Endothelial cell of umbilical vein (primary cell): ENCODE measurements around the gene MAGI1.

ENCODE experiments used
- EZH2 ChIP-seq: IDR thresholded peaks from 2 replicates; pipeline ENCODE4 v1.6.1; 2012; ENCODE audit warnings: borderline replicate concordance, low read depth, mild to moderate bottlenecking, moderate library complexity, low read length, inconsistent platforms; ENCODE audit not compliant: severe bottlenecking
- MYC ChIP-seq: IDR thresholded peaks from one replicate; pipeline ENCODE4 v1.6.1; 2011; ENCODE audit warnings: mild to moderate bottlenecking, low read depth, low read length
- POLR2A ChIP-seq: IDR thresholded peaks from 2 replicates; pipeline ENCODE4 v1.6.1; 2012; ENCODE audit warnings: low read depth, mild to moderate bottlenecking, control low read depth, low read length
- POLR2AphosphoS5 ChIP-seq: IDR thresholded peaks from 2 replicates; pipeline ENCODE4 v1.6.1; 2012; ENCODE audit warnings: low read depth, mild to moderate bottlenecking, control low read depth, low read length, moderate library complexity; ENCODE audit not compliant: insufficient read depth
- TF ChIP-seq, protein P1 (sequence below), 2 donors: IDR thresholded peaks; 1 replicate in 1 of 2; 2 replicates in 1 of 2; pipeline ENCODE4 v1.5.1; 2011; ENCODE audit warnings: low read length in 2 of 2, mild to moderate bottlenecking in 2 of 2, moderate library complexity in 2 of 2, control low read depth in 1 of 2, inconsistent platforms in 1 of 2, low read depth in 1 of 2; ENCODE audit not compliant: insufficient read depth in 1 of 2; ENCODE audit errors: extremely low read depth in 1 of 2
- TF ChIP-seq, protein P2 (sequence below): IDR thresholded peaks from 2 replicates; pipeline ENCODE4 v1.6.1; 2011; ENCODE audit not compliant: insufficient read depth, insufficient read length

DNA sequence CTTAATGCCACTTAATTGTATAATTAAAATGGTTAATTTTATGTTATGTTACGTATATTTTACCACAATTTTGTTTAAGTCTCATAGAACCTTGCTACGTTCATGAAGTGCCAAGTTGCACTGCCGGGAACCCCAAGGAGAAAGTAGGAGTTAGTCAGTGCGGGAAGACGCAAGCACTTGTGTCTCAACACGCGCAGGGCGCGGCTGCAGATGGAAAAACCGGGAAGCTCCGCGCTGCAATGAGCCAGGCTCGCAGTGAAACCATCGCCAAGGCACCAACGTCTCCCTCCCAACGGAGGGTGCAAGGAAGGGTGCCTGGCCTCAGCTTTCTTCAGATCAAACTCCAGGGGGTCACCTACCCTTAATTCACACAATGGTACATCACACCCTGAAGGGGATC, 21.6 kb downstream of the MAGI1 start:
- TF ChIP-seq, protein P1, sequence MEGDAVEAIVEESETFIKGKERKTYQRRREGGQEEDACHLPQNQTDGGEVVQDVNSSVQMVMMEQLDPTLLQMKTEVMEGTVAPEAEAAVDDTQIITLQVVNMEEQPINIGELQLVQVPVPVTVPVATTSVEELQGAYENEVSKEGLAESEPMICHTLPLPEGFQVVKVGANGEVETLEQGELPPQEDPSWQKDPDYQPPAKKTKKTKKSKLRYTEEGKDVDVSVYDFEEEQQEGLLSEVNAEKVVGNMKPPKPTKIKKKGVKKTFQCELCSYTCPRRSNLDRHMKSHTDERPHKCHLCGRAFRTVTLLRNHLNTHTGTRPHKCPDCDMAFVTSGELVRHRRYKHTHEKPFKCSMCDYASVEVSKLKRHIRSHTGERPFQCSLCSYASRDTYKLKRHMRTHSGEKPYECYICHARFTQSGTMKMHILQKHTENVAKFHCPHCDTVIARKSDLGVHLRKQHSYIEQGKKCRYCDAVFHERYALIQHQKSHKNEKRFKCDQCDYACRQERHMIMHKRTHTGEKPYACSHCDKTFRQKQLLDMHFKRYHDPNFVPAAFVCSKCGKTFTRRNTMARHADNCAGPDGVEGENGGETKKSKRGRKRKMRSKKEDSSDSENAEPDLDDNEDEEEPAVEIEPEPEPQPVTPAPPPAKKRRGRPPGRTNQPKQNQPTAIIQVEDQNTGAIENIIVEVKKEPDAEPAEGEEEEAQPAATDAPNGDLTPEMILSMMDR (IDR thresholded peaks at IDR 0.05; ENCODE audit: extremely low read depth in 1 of 2, insufficient read depth in 1 of 2, low read depth in 1 of 2, low read length in 2 of 2) = no peak
- TF ChIP-seq POLR2A = no peak
- no peak for TF ChIP-seq EZH2
- no peak for TF ChIP-seq POLR2AphosphoS5
- TF ChIP-seq, protein P2, sequence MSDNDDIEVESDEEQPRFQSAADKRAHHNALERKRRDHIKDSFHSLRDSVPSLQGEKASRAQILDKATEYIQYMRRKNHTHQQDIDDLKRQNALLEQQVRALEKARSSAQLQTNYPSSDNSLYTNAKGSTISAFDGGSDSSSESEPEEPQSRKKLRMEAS = no peak
- no peak for TF ChIP-seq MYC
